GM13976 (cell line): ENCODE results near the gene CLCA1.
A peak's percentile ranks its signal among the peaks of the same experiment; 100 is the strongest.

Experiments
- DNase-seq: peaks from one replicate; pipeline ENCODE4 v3.0.0; 2012; ENCODE audit warnings: low spot score
- CTCF ChIP-seq: IDR thresholded peaks from 2 replicates; pipeline ENCODE4 v1.5.1; 2012; ENCODE audit warnings: borderline replicate concordance, mild to moderate bottlenecking; ENCODE audit not compliant: insufficient read depth; ENCODE audit errors: extremely low read depth, missing control alignments, control extremely low read depth
- in situ Hi-C: fragments of 300-500 bp; cut with MboI; formaldehyde crosslinking; loops from one replicate; pipeline ENCODE4 v1.12.0; 2022; ENCODE audit warnings: low sequenced_read_pairs, mixed read lengths, inconsistent platforms; ENCODE audit not compliant: unreplicated experiment

CLCA1 gene

GRCh38 chr1:86466109-86466844, 2.5 kb upstream of the CLCA1 start:
- TF ChIP-seq CTCF, result no peak
- in situ Hi-C loops, result no loop called here
- DNase-seq, result no peak

- TF ChIP-seq CTCF, result no peak
- in situ Hi-C loops, result no loop called here
- DNase-seq, result no peak
Observed at GRCh38 chr1:86466986-86467385, 1.7 kb upstream of the CLCA1 start.

- in situ Hi-C loops, result no loop called here
- TF ChIP-seq CTCF, result no peak
- DNase-seq, result peak; percentile 38
Observed at GRCh38 chr1:86470859-86471258, 2.1 kb downstream of the CLCA1 start.

- no peak for TF ChIP-seq CTCF
- no peak for DNase-seq
- in situ Hi-C loops, result no loop called here
Observed at GRCh38 chr1:86471291-86471690, 2.6 kb downstream of the CLCA1 start.

- no peak for TF ChIP-seq CTCF
- in situ Hi-C loops, result no loop called here
- peak; percentile 14 for DNase-seq
Observed at GRCh38 chr1:86472152-86472551, 3.4 kb downstream of the CLCA1 start.

- no peak for TF ChIP-seq CTCF
- in situ Hi-C loops, result no loop called here
- peak; percentile 25 for DNase-seq
Observed at GRCh38 chr1:86472767-86473166, 4.0 kb downstream of the CLCA1 start.
